Peyer's patch (tissue), 4 donors: ENCODE data around the gene ZC3H4.

ENCODE experiments used
- CTCF ChIP-seq, 6 experiments: fragments of 450-650 bp in 4 of 6; fragments of 200-600 bp in 2 of 6; sonication (generic) in 1 of 6; IDR thresholded peaks; one replicate each; pipeline ENCODE4 v1.5.1; 2017 to 2019; ENCODE audit warnings: antibody characterized with exemption in 6 of 6, mild to moderate bottlenecking in 3 of 6, moderate library complexity in 1 of 6
- POLR2A ChIP-seq, 2 donors: fragments of 450-650 bp; IDR thresholded peaks; one replicate each; pipeline ENCODE4 v1.5.1; 2017; ENCODE audit warnings: antibody characterized with exemption in 2 of 2, mild to moderate bottlenecking in 2 of 2, moderate library complexity in 2 of 2

GRCh38 chr19:47158879-47159503 lies 45.4 kb upstream of the ZC3H4 start:
- TF ChIP-seq CTCF (IDR thresholded peaks at IDR 0.05) (no peak), POLR2A (IDR thresholded peaks at IDR 0.05) (no peak)
